ENCODE results near the gene USP6. TPM values are rescaled to one million over a fixed set of nuclear protein-coding genes. Genes with fewer than 3 reads are reported as not detected.

The USP6 gene
- total RNA-seq, 1 experiment from 2014 or later = 0.11 TPM

DNA sequence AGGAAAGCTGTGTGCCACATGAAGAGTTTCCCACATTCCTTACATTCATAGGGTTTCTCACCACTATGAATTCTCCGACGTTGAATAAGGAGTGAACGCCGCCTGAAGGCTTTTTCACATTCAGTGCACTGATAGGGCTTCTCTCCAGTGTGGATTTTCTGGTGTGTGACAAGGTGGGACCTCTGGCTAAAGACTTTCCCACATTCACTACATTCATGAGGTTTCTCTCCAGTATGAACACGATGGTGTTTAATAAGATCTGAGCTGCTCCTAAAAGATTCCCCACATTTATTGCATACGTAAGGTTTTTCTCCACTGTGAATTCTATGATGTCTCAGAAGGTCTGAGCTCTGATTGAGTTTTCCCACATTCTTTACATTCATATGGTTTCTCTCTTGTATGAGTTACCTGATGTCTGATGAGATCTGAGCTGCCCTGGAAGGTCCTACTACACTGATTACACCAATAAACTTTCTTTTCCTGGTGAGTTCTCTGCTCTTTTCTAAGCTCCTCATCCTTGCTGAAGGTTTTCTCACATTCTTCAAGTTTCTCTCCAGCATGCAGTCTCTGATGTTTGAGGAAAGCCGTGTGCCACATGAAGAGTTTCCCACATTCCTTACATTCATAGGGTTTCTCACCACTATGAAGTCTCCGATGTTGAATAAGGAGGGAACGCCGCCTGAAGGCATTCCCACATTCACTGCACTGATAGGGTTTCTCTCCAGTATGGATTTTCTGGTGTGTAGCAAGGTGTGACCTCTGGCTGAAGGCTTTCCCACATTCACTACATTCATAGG lies 65.9 kb downstream of the USP6 start:
- Histone ChIP-seq H3K9me2 (ENCODE audit: insufficient read depth) (no peaks in the 10 kb centered on the region), H3K27me3 (ENCODE audit: insufficient read depth, low read depth) (no peaks in the 10 kb centered on the region), H3F3A (ENCODE audit: insufficient read depth, low read depth) (peaks cover 38% of the 10 kb centered on the region), H3K9me3 (ENCODE audit: insufficient read depth, low read depth) (peaks cover 75% of the 10 kb centered on the region), H3K79me2 (ENCODE audit: low read depth) (no peaks in the 10 kb centered on the region), H4K20me1 (ENCODE audit: insufficient read depth) (no peaks in the 10 kb centered on the region), H3K4me1 (replicated peaks; ENCODE audit: insufficient read depth) (no peaks in the 10 kb centered on the region), H3K4me3 (peak overlapping the region; percentile 10; the same call in 1 of the 2 replicates), H3K27ac (no peak overlapping the region), H2AFZ (no peak overlapping the region), H3K4me2 (no peak overlapping the region), H3K36me3 (ENCODE audit: low read depth) (peaks cover 5% of the 10 kb centered on the region)
- POLR2A ChIA-PET (ENCODE audit: unreplicated experiment) = interaction anchor here (0.6 kb wide), 1 partner anchor 1761 kb away, joined by 5 read pairs; no protein-coding TSS in a partner anchor
- CTCF ChIA-PET = no interaction called here
- TF ChIP-seq CTCF (conservative IDR thresholded peaks at IDR 0.05) (no peak), EZH2 (IDR thresholded peaks at IDR 0.05; ENCODE audit: low read depth) (no peak)
- intact Hi-C loops (cut with micrococcal nuclease; ENCODE audit: unreplicated experiment) = no loop called here
- no peak for DNase-seq
- BruUV-seq (replicated peaks) = no TSS peak

DNA sequence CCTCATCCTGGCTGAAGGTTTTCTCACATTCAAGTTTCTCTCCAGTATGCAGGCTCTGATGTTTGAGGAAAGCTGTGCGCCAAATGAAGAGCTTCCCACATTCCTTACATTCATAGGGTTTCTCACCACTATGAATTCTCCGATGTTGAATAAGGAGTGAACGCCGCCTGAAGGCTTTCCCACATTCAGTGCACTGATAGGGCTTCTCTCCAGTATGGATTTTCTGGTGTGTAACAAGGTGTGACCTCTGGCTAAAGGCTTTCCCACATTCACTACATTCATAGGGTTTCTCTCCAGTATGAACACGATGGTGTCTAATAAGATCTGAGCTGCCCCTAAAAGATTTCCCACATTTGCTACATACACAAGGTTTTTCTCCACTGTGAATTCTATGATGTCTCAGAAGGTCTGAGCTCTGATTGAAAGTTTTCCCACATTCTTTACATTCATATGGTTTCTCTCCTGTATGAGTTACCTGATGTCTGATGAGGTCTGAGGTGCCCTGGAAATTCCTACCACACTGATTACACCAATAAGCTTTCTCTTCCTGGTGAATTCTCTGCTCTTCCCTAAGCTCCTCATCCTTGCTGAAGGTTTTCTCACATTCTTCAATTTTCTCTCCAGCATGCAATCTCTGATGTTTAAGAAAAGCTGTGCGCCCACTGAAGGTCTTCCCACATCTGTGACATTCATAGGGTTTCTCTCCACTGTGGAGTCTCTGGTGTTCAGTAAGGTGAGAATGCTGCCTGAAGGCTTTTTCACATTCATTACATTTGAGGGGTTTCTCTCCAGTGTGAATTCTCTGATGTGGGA lies 67.0 kb downstream of the USP6 start:
- H3K4me3 ChIP-seq = no peak overlapping the region
- BruUV-seq (replicated peaks) = no TSS peak
- H3K9me2 ChIP-seq (ENCODE audit: insufficient read depth) = no peaks in the 10 kb centered on the region
- CTCF ChIA-PET = no interaction called here
- H3K36me3 ChIP-seq (ENCODE audit: low read depth) = peaks cover 13% of the 10 kb centered on the region
- H3K27me3 ChIP-seq (ENCODE audit: insufficient read depth, low read depth) = no peaks in the 10 kb centered on the region
- no peak for TF ChIP-seq CTCF (conservative IDR thresholded peaks at IDR 0.05)
- no peak for TF ChIP-seq EZH2 (IDR thresholded peaks at IDR 0.05; ENCODE audit: low read depth)
- no peak overlapping the region for H3K27ac ChIP-seq
- H3K4me1 ChIP-seq (replicated peaks; ENCODE audit: insufficient read depth) = no peaks in the 10 kb centered on the region
- no peaks in the 10 kb centered on the region for H3K79me2 ChIP-seq (ENCODE audit: low read depth)
- peaks cover 38% of the 10 kb centered on the region for H3F3A ChIP-seq (ENCODE audit: insufficient read depth, low read depth)
- no peaks in the 10 kb centered on the region for H4K20me1 ChIP-seq (ENCODE audit: insufficient read depth)
- H3K4me2 ChIP-seq = no peak overlapping the region
- POLR2A ChIA-PET (ENCODE audit: unreplicated experiment) = interaction anchor here (0.6 to 0.7 kb wide), 2 partner anchors 88 to 346 kb away, joined by 3 read pairs; no protein-coding TSS in a partner anchor
- intact Hi-C loops (cut with micrococcal nuclease; ENCODE audit: unreplicated experiment) = no loop called here
- H3K9me3 ChIP-seq (ENCODE audit: insufficient read depth, low read depth) = peaks cover 82% of the 10 kb centered on the region
- no peak for DNase-seq
- no peak overlapping the region for H2AFZ ChIP-seq

DNA sequence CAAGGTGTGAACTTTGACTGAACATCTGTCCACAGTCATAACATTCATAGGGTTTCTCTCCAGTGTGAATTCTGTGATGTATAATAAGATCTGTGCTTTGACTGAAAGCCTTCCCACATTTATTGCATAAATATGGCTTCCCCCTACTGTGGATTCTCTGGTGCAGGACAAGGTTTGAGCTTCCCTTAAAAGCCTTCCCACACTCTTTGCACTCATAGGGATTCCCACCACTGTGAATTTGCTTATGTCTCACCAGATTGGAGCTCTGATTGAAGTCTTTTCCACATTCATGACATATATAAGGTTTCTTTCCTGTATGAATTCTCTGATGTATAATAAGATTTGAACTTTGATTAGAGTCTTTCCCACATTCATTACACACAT lies 67.6 kb downstream of the USP6 start:
- Histone ChIP-seq H3K79me2 (ENCODE audit: low read depth) (no peaks in the 10 kb centered on the region), H4K20me1 (ENCODE audit: insufficient read depth) (no peaks in the 10 kb centered on the region), H2AFZ (no peak overlapping the region), H3K36me3 (ENCODE audit: low read depth) (peaks cover 13% of the 10 kb centered on the region), H3K9me3 (ENCODE audit: insufficient read depth, low read depth) (peaks cover 76% of the 10 kb centered on the region), H3K9me2 (ENCODE audit: insufficient read depth) (no peaks in the 10 kb centered on the region), H3K27me3 (ENCODE audit: insufficient read depth, low read depth) (no peaks in the 10 kb centered on the region), H3F3A (ENCODE audit: insufficient read depth, low read depth) (peaks cover 38% of the 10 kb centered on the region), H3K4me2 (no peak overlapping the region), H3K4me3 (0 out of 2 replicates have a peak overlapping the region, but pooled peaks have one; percentile 3), H3K27ac (no peak overlapping the region), H3K4me1 (replicated peaks; ENCODE audit: insufficient read depth) (no peaks in the 10 kb centered on the region)
- DNase-seq = no peak
- BruUV-seq (replicated peaks) = no TSS peak
- CTCF ChIA-PET = no interaction called here
- intact Hi-C loops (cut with micrococcal nuclease; ENCODE audit: unreplicated experiment) = no loop called here
- no peak for TF ChIP-seq CTCF (conservative IDR thresholded peaks at IDR 0.05)
- TF ChIP-seq EZH2 (IDR thresholded peaks at IDR 0.05; ENCODE audit: low read depth) = no peak
- POLR2A ChIA-PET (ENCODE audit: unreplicated experiment) = interaction anchor here (0.7 kb wide), 1 partner anchor 89 kb away, joined by 3 read pairs; no protein-coding TSS in a partner anchor
